ENCODE data around the gene TROAP. TPM values are rescaled to one million over a fixed set of nuclear protein-coding genes. Genes with fewer than 3 reads are reported as not detected.

The TROAP gene
- total and polyA plus RNA-seq, 9 of the 15 experiments (the other 6 are each of a cell fraction or from before 2014, with no cell fraction given) = 46.4 to 171 (median 59.8) TPM

GRCh38 chr12:49342066-49342913 is 19.2 kb downstream of the TROAP start:
- WGBS (ENCODE audit: insufficient coverage, low coverage, missing lambda C conversion rate) = 4% methylated on average over 49 of the region's 58 CpGs
- ATAC-seq (peak; percentile 87), FAIRE-seq (peak; percentile 93), DNase-seq (ENCODE audit: extremely low read depth in 1 of 4, low spot score in 3 of 4) (peak; percentile 94 to 96 (median 94))
- H3K4me2 ChIP-seq (ENCODE audit: insufficient read depth, low read length) = peak overlapping the region; percentile 75
- peaks cover 24 to 26% of the 10 kb centered on the region in 2 experiments; a peak in 4 of 5 replicates for H3K27me3 ChIP-seq (ENCODE audit: control insufficient read depth in 2 of 2, insufficient read depth in 2 of 2, low read length in 2 of 2)
- intact Hi-C loops (cut with micrococcal nuclease) (loop anchor here (1.0 to 10.0 kb wide), 4 partner anchors 11 to 367 kb away; partner anchors contain the start of genes KMT2D, RHEBL1, WNT1 and WNT10B), in situ Hi-C loops (cut with MboI) (no loop called here)
- no TSS peak for BruUV-seq (replicated peaks)
- H4K20me1 ChIP-seq (replicated peaks; ENCODE audit: control insufficient read depth, insufficient read depth, low read length) = peaks cover 4% of the 10 kb centered on the region; the same call in 1 of the 2 replicates
- peak overlapping the region; percentile 27 to 75; a peak in 3 of 4 replicates for H3K9ac ChIP-seq (ENCODE audit: insufficient read depth in 1 of 2, low read depth in 2 of 2, low read length in 2 of 2)
- H3K9me1 ChIP-seq (ENCODE audit: control insufficient read depth, insufficient read depth, low read length) = no peaks in the 10 kb centered on the region
- H3K79me2 ChIP-seq (ENCODE audit: control insufficient read depth, insufficient read depth, low read length) = no peaks in the 10 kb centered on the region
- CTCF ChIA-PET (ENCODE audit: low intra/inter-chr PET ratio) = interaction anchor here (0.5 to 2.9 kb wide), 11 partner anchors 8 to 364 kb away, joined by 3 to 49 read pairs (median 6); no protein-coding TSS in a partner anchor
- H3K4me3 ChIP-seq = peak overlapping the region; percentile 41
- peak overlapping the region; percentile 61 for H2AFZ ChIP-seq (ENCODE audit: low read depth, low read length)
- no peaks in the 10 kb centered on the region for H3K9me3 ChIP-seq (replicated peaks; ENCODE audit: control insufficient read depth, insufficient read depth, low read depth, low read length)
- no peaks in the 10 kb centered on the region for H3K36me3 ChIP-seq (ENCODE audit: control insufficient read depth, insufficient read depth, low read length)
- POLR2A ChIA-PET = interaction anchor here (0.6 to 3.1 kb wide), 13 partner anchors 11 to 986 kb away, joined by 3 to 27 read pairs (median 4); partner anchors contain the start of genes SPATS2, TROAP and TUBA1C
- peaks cover 31 to 62% of the 10 kb centered on the region in 2 experiments for H3K4me1 ChIP-seq (replicated peaks in 1 of 2; ENCODE audit: control insufficient read depth in 2 of 2, insufficient read depth in 2 of 2, low read length in 2 of 2)
- H3K27ac ChIP-seq (ENCODE audit: extremely low read depth, low read depth, low read length) = no peak overlapping the region
- TF ChIP-seq RUNX1 (IDR thresholded peaks at IDR 0.05; ENCODE audit: low read depth) (no peak), CHD1 (IDR thresholded peaks at IDR 0.05; ENCODE audit: low read length) (no peak), FOXP1 (CRISPR knock-in tag; IDR thresholded peaks at IDR 0.05) (peak; percentile 63; the same call in 1 of the 2 replicates), POLR3G (IDR thresholded peaks at IDR 0.05; ENCODE audit: extremely low read depth, insufficient read length, insufficient replicate concordance) (no peak), ZNF512 (tag; IDR thresholded peaks at IDR 0.05) (no peak), SMARCE1 (IDR thresholded peaks at IDR 0.05) (no peak), STAG1 (CRISPR knock-in tag; IDR thresholded peaks at IDR 0.05; ENCODE audit: borderline replicate concordance) (peak; percentile 65; the same call in 1 of the 2 replicates), CTCF (IDR thresholded peaks at IDR 0.05 in 2 of 3, conservative IDR thresholded peaks at IDR 0.05 in 1 of 3; ENCODE audit: insufficient read depth in 2 of 3, low read depth in 1 of 3, low read length in 3 of 3) (peak; percentile 98 to 99 (median 98)), ZKSCAN8 (CRISPR knock-in tag; IDR thresholded peaks at IDR 0.05) (no peak), ZSCAN29 (IDR thresholded peaks at IDR 0.05) (no peak), ZNF175 (CRISPR knock-in tag; IDR thresholded peaks at IDR 0.05; ENCODE audit: low read depth) (no peak), ZNF174 (CRISPR knock-in tag; IDR thresholded peaks at IDR 0.05) (no peak)
- TF ChIP-seq, protein P1, sequence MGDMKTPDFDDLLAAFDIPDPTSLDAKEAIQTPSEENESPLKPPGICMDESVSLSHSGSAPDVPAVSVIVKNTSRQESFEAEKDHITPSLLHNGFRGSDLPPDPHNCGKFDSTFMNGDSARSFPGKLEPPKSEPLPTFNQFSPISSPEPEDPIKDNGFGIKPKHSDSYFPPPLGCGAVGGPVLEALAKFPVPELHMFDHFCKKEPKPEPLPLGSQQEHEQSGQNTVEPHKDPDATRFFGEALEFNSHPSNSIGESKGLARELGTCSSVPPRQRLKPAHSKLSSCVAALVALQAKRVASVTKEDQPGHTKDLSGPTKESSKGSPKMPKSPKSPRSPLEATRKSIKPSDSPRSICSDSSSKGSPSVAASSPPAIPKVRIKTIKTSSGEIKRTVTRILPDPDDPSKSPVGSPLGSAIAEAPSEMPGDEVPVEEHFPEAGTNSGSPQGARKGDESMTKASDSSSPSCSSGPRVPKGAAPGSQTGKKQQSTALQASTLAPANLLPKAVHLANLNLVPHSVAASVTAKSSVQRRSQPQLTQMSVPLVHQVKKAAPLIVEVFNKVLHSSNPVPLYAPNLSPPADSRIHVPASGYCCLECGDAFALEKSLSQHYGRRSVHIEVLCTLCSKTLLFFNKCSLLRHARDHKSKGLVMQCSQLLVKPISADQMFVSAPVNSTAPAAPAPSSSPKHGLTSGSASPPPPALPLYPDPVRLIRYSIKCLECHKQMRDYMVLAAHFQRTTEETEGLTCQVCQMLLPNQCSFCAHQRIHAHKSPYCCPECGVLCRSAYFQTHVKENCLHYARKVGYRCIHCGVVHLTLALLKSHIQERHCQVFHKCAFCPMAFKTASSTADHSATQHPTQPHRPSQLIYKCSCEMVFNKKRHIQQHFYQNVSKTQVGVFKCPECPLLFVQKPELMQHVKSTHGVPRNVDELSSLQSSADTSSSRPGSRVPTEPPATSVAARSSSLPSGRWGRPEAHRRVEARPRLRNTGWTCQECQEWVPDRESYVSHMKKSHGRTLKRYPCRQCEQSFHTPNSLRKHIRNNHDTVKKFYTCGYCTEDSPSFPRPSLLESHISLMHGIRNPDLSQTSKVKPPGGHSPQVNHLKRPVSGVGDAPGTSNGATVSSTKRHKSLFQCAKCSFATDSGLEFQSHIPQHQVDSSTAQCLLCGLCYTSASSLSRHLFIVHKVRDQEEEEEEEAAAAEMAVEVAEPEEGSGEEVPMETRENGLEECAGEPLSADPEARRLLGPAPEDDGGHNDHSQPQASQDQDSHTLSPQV (IDR thresholded peaks at IDR 0.05) = peak; percentile 32; the same call in 1 of the 2 replicates

All from K562 (cell line).